Fibroblast of peridontal ligament (primary cell): ENCODE results near the gene BICC1.
A peak's percentile ranks its signal among the peaks of the same experiment; 100 is the strongest.
"Not testable (repeated sequence)": the region's sequence is repeated elsewhere in the genome, so short reads cannot be mapped to it uniquely, and the experiment has no call there.

Experiments
- DNase-seq: peaks from one replicate; pipeline ENCODE4 v3.0.0-alpha.2; 2010; ENCODE audit errors: extremely low read depth

Gene BICC1

GRCh38 chr10:58853668-58854067, 341.0 kb downstream of the BICC1 start:
- no peak for DNase-seq

DNA sequence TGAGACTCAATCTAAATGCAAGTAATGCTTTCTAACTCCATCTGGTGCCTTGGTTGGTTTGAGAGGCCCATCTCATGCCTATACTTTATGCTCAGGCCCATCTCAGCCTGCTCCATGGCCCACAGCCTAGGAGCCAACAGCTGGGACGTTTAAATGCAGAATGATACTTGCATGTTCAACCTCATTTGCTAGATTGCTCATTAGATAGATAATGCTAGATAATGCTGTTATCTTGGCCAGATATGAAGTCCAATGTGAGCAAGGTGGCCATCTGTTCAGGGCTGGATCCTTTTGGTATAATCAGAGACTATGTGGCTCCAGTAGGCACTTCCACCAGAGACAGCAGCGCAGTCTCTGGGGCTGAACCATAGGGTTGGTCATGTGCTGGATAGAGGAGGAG, 342.1 kb downstream of the BICC1 start:
- DNase-seq: no peak

GRCh38 chr10:58856508-58857240, 344.0 kb downstream of the BICC1 start:
- peak; percentile 93 for DNase-seq

- DNase-seq: no peak
Measured at GRCh38 chr10:58857251-58857805, 344.7 kb downstream of the BICC1 start.

- DNase-seq: not testable (repeated sequence)
Measured at GRCh38 chr10:58858123-58858522, 345.5 kb downstream of the BICC1 start.

GRCh38 chr10:58859526-58859925, 346.9 kb downstream of the BICC1 start:
- peak; percentile 40 for DNase-seq

DNA sequence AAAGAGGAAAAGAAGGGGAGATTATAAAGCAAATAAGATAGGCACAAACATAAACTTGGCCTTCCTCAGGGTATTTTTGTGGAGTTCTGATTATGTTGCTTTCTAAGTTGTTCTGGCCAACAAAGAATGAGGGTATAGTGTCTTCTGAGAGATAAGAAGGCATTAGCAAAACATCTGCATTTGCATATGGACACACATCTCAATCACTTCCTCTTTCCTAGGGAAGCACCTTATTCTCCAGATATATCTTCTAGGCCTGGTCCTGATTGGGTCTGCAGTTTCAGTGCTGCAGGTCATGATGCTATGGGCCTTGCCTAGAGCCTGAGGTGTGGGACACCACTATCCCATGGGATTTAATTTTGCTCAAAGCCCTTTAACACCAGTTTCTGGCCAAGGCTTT, 355.0 kb downstream of the BICC1 start:
- no peak for DNase-seq

GRCh38 chr10:58868736-58869435, 356.2 kb downstream of the BICC1 start:
- peak; percentile 16 for DNase-seq

GRCh38 chr10:58870070-58870469, 357.4 kb downstream of the BICC1 start:
- no peak for DNase-seq

GRCh38 chr10:58873161-58873560, 360.5 kb downstream of the BICC1 start:
- no peak for DNase-seq
